ENCODE data around the gene SF3B2.
"Not testable (repeated sequence)": the region's sequence is repeated elsewhere in the genome, so short reads cannot be mapped to it uniquely, and the experiment has no call there.

Gene SF3B2

GRCh38 chr11:66075273-66075672 is 23.1 kb downstream of the SF3B2 start:
- no peak for DNase-seq (ENCODE audit: low read depth, low spot score)

GRCh38 chr11:66076561-66076960 is 24.4 kb downstream of the SF3B2 start:
- DNase-seq (ENCODE audit: low read depth, low spot score) = no peak

GRCh38 chr11:66077927-66078326 is 25.8 kb downstream of the SF3B2 start:
- no peak for DNase-seq (ENCODE audit: low read depth, low spot score)

GRCh38 chr11:66078949-66079348 is 26.8 kb downstream of the SF3B2 start:
- DNase-seq (ENCODE audit: low read depth, low spot score) = not testable (repeated sequence)

- DNase-seq (ENCODE audit: low read depth, low spot score) = no peak
Observed at GRCh38 chr11:66080055-66080817, 28.1 kb downstream of the SF3B2 start.

GRCh38 chr11:66081505-66081904 is 29.3 kb downstream of the SF3B2 start:
- no peak for DNase-seq (ENCODE audit: low read depth, low spot score)

- no peak for DNase-seq (ENCODE audit: low read depth, low spot score)
Observed at GRCh38 chr11:66082946-66083698, 31.0 kb downstream of the SF3B2 start.

GRCh38 chr11:66083767-66084166 is 31.6 kb downstream of the SF3B2 start:
- DNase-seq (ENCODE audit: low read depth, low spot score) = no peak

- DNase-seq (ENCODE audit: low read depth, low spot score) = no peak
Observed at GRCh38 chr11:66084821-66085475, 32.8 kb downstream of the SF3B2 start.

- DNase-seq (ENCODE audit: low read depth, low spot score) = no peak
Observed at GRCh38 chr11:66087148-66087908, 35.2 kb downstream of the SF3B2 start.

GRCh38 chr11:66089067-66089466 is 36.9 kb downstream of the SF3B2 start:
- DNase-seq (ENCODE audit: low read depth, low spot score) = no peak

GRCh38 chr11:66090288-66090687 is 38.1 kb downstream of the SF3B2 start:
- DNase-seq (ENCODE audit: low read depth, low spot score) = no peak

- DNase-seq (ENCODE audit: low read depth, low spot score) = not testable (repeated sequence)
Observed at GRCh38 chr11:66092125-66092524, 40.0 kb downstream of the SF3B2 start.

GRCh38 chr11:66099746-66100145 is 47.6 kb downstream of the SF3B2 start:
- not testable (repeated sequence) for DNase-seq (ENCODE audit: low read depth, low spot score)

GRCh38 chr11:66100272-66101065 is 48.3 kb downstream of the SF3B2 start:
- DNase-seq (ENCODE audit: low read depth, low spot score) = no peak

GRCh38 chr11:66101066-66101464 is 48.9 kb downstream of the SF3B2 start:
- DNase-seq (ENCODE audit: low read depth, low spot score) = no peak

- DNase-seq (ENCODE audit: low read depth, low spot score) = no peak
Observed at GRCh38 chr11:66104057-66104638, 52.0 kb downstream of the SF3B2 start.

- DNase-seq (ENCODE audit: low read depth, low spot score) = no peak
Observed at GRCh38 chr11:66106786-66107599, 54.8 kb downstream of the SF3B2 start.

- no peak for DNase-seq (ENCODE audit: low read depth, low spot score)
Observed at GRCh38 chr11:66107600-66108510, 55.7 kb downstream of the SF3B2 start.

All from activated naive CD8-positive, alpha-beta T cell treated with anti-CD3 and anti-CD28 coated beads, Interleukin-2, amount 50 U/mL, for 16 hours (primary cell).